NT2/D1 (cell line): ENCODE results near the gene ADGRG3.

Source experiments
- DNase-seq: peaks from one replicate; pipeline ENCODE4 v3.0.0-alpha.2; 2011; ENCODE audit warnings: low read depth, low spot score
- H3K27me3 ChIP-seq: 2 replicates; pipeline ENCODE4 v1.6.0; 2011; ENCODE audit warnings: mild to moderate bottlenecking; ENCODE audit not compliant: insufficient read length, insufficient read depth
- H3K36me3 ChIP-seq: 2 replicates; pipeline ENCODE4 v1.6.1; 2011; ENCODE audit warnings: mild to moderate bottlenecking, low read length, mixed read lengths; ENCODE audit not compliant: insufficient read depth, insufficient read length
- H3K4me1 ChIP-seq: 2 replicates; pipeline ENCODE4 v1.5.1; 2011; ENCODE audit not compliant: insufficient read depth, insufficient read length
- H3K4me3 ChIP-seq: 2 replicates; pipeline ENCODE4 v1.5.1; 2011; ENCODE audit warnings: low read depth; ENCODE audit not compliant: insufficient read length
- H3K9ac ChIP-seq: 2 replicates; pipeline ENCODE4 v1.6.0; 2011; ENCODE audit warnings: low read depth; ENCODE audit not compliant: insufficient read length
- H3K9me3 ChIP-seq: 2 replicates; pipeline ENCODE4 v1.5.1; 2011; ENCODE audit warnings: mild to moderate bottlenecking, low read length; ENCODE audit not compliant: insufficient read depth
- SUZ12 ChIP-seq: IDR thresholded peaks from 2 replicates; pipeline ENCODE4 v1.6.1; 2011; ENCODE audit not compliant: insufficient read length, insufficient read depth; ENCODE audit errors: extremely low read depth
- YY1 ChIP-seq: IDR thresholded peaks from 2 replicates; pipeline ENCODE4 v1.6.1; 2011; ENCODE audit not compliant: insufficient read length, insufficient read depth
- ZNF274 ChIP-seq: IDR thresholded peaks from 2 replicates; pipeline ENCODE4 v1.6.1; 2011; ENCODE audit warnings: mild to moderate bottlenecking, low read depth, low read length

ADGRG3 gene

DNA sequence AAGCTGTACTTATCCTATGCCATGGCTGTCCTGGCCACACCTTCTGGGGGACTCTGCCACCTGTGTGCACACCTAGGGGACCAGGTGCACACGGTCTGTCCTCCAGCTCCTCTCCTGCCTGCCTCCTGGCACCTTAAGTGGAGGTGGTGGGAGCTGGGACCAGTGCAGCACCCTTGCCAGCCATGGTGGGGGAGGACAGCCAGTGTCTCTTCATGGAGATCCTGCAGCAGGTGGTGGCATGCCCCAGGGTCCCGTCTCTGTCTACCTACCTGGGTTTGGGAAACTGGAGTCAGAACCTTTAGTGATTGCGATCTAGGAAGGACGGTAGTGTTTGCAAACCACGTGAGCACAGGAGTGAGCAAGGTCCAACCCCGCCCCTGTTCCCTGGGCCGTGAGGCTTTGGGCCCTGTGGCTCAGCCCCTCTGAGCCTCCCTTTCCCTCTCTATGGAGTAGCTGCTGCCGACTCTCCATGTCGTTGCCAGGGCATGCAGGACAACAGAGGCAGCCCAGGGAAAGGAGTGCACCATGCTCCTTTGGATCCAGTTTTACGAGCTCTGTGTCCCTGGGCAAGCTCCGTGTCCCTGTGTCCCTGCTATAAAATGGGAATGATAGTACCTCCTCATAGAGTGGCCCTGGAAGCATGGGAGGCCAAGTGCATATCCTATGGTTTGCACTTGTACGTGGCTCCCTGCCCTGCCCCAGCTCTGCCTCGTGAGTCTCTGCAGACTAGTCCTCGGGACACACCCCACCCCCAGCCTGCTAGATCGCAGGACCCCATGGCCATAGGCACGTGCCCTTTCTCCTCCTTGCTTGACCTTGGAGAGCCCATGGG is 32.6 kb upstream of the ADGRG3 start:
- no peak for TF ChIP-seq SUZ12
- no peak for TF ChIP-seq YY1
- TF ChIP-seq ZNF274 = no peak
- Histone ChIP-seq H3K36me3 (no peaks in the 10 kb centered on the region), H3K4me1 (peaks cover 41% of the 10 kb centered on the region), H3K9me3 (no peaks in the 10 kb centered on the region), H3K27me3 (no peaks in the 10 kb centered on the region), H3K9ac (peak overlapping the region; percentile 52), H3K4me3 (no peak overlapping the region)
- DNase-seq = no peak

DNA sequence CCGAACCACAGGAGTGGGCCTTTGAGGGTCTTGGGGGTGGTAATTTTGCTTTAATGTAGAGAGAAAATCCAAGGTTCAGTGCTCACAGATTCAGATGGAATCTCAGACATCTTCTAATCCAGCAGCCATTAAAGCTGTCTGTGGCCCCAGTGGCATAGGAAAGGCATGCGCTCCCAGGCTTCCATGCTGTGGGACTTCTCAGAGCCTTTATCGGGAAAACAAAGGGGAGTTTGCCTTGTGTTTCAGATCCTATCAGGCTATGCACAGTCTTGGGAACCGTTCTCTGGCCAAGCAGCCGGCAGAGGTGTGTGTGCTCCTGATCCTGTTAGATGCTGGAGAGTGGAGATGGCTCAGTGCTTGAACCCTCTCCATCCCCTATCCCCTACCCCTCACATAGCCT is 31.9 kb upstream of the ADGRG3 start:
- TF ChIP-seq YY1 (no peak), SUZ12 (no peak), ZNF274 (no peak)
- Histone ChIP-seq H3K9me3 (no peaks in the 10 kb centered on the region), H3K4me3 (no peak overlapping the region), H3K36me3 (no peaks in the 10 kb centered on the region), H3K27me3 (no peaks in the 10 kb centered on the region), H3K9ac (no peak overlapping the region), H3K4me1 (peaks cover 36% of the 10 kb centered on the region)
- no peak for DNase-seq

DNA sequence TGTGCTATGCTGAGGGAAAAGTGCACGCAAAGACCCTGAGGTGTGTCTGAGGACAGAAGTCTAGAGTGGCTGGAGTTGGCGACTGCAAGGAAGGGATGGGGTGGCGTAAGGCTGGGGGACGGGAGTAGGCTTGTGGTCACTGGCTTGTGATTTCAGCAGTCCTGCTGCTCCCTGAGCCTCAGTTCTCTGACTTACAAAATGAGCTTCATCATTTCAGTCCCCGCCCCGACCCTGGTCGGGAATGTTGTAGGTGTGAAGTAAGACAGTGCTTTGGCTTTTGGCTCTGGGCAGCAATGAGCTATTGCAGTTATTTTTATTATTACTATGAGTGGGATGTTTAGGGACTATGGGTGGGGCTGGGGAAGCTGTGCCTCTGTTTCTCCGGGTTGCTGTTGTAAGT is 31.1 kb upstream of the ADGRG3 start:
- TF ChIP-seq SUZ12 (no peak), ZNF274 (no peak), YY1 (no peak)
- no peaks in the 10 kb centered on the region for H3K27me3 ChIP-seq
- no peak for DNase-seq
- peak overlapping the region; percentile 7 for H3K9ac ChIP-seq
- no peaks in the 10 kb centered on the region for H3K9me3 ChIP-seq
- peaks cover 30% of the 10 kb centered on the region for H3K4me1 ChIP-seq
- no peak overlapping the region for H3K4me3 ChIP-seq
- no peaks in the 10 kb centered on the region for H3K36me3 ChIP-seq

DNA sequence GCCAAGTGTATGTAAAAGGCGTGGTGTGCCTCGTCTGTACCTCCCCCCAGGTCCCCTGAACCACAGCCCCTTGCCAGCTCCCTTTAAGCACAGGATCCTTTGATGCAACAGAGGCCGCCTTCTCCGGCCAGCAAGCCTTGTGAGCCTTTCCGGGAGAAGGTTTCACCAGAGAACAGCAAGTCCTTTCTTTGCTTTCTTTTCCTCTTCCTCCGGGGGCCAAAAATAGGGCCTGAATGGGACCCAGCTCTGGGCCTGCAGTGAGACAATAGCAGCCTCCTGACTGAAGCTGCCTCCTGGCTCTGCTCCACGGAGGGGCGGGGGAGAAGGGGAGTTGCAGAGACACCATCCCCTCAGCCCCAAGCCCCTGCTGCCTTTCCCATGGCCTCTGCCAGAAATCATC is 30.7 kb upstream of the ADGRG3 start:
- H3K27me3 ChIP-seq = no peaks in the 10 kb centered on the region
- H3K36me3 ChIP-seq = no peaks in the 10 kb centered on the region
- TF ChIP-seq ZNF274 (no peak), SUZ12 (no peak), YY1 (no peak)
- H3K4me1 ChIP-seq = peaks cover 30% of the 10 kb centered on the region
- DNase-seq = no peak
- no peaks in the 10 kb centered on the region for H3K9me3 ChIP-seq
- H3K9ac ChIP-seq = peak overlapping the region; percentile 68
- H3K4me3 ChIP-seq = no peak overlapping the region

DNA sequence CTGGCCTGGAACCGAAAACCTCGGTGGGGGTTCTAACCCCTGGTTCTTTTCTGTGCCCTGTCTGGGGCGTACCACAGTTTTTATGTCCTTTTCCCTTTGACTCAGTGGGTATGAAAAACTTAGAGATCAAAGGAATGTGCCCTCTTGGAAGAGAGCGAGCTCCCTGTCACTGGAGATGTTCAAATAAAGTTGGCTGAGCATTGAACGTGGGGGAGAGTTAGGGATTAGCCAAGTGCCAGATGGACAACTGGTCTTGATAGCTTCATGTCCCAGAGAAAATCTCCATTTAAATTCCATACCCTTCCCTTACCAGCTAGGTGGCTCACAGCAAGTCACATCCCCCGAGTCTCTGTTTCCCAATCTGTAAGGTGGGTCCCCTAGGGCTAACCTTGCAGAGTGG is 30.1 kb upstream of the ADGRG3 start:
- Histone ChIP-seq H3K9me3 (no peaks in the 10 kb centered on the region), H3K4me3 (no peak overlapping the region), H3K9ac (peak overlapping the region; percentile 68), H3K27me3 (no peaks in the 10 kb centered on the region), H3K4me1 (peaks cover 30% of the 10 kb centered on the region), H3K36me3 (no peaks in the 10 kb centered on the region)
- TF ChIP-seq ZNF274 (no peak), SUZ12 (no peak), YY1 (no peak)
- DNase-seq = no peak

DNA sequence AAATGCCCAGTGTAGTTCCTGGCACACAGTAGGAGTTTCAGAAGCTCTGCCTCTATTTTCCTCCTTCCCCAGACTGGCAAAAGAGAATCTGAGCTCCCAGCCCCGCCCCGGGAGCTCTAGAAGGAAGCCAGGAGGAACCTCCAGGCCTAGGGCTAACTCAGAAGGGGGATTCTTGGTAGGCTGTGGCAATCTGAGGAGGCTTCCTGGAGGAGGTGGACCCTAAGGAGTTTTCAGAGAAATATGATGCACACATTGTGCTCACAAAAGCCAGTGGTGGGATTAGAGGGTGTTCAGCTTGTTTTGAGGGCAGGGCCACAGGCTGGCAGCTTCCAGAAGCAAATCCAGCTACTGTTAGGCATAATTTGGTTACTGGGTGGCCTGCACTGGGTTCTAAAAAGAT is 29.7 kb upstream of the ADGRG3 start:
- Histone ChIP-seq H3K9ac (no peak overlapping the region), H3K4me3 (no peak overlapping the region), H3K9me3 (no peaks in the 10 kb centered on the region), H3K27me3 (no peaks in the 10 kb centered on the region), H3K36me3 (no peaks in the 10 kb centered on the region), H3K4me1 (peaks cover 30% of the 10 kb centered on the region)
- no peak for TF ChIP-seq SUZ12
- no peak for TF ChIP-seq ZNF274
- TF ChIP-seq YY1 = no peak
- no peak for DNase-seq

DNA sequence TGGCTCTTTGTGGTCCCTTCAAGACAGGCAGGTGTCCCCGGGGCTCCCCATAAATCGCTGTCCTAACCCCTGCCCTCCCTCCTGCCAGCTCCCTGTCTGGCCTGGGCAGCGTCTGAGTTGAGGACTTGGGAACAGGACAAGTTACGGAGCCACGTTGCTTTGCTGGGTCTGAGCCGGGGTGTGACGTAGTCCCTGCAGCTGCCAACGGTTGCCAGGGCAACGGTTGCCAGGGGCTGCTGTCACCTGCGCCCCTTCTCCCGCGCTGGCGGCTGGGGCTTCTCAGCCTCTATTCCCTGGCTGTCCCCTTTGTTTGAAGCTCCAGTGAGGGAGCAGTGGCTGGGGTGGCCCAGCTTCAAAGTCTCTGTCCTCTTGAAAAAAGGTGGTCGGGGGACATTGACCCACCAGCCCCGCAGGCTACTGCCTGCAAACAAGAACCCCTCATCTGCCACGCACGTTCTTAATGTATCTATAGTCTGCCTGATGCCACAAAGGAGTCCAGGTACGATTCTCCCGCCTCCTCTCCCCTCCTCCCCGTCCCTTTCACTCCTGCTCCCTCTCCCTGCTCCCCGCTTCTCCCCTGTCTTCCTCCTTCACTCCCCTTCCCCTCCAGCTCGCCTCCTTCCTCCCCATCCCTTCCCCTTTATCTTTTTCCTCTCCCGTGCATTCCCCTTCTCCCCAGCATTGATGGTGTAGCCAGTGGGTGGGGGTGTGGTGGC is 28.8 kb upstream of the ADGRG3 start:
- H3K4me3 ChIP-seq = no peak overlapping the region
- H3K27me3 ChIP-seq = no peaks in the 10 kb centered on the region
- peaks cover 25% of the 10 kb centered on the region for H3K4me1 ChIP-seq
- no peaks in the 10 kb centered on the region for H3K9me3 ChIP-seq
- peaks cover 3% of the 10 kb centered on the region for H3K36me3 ChIP-seq
- TF ChIP-seq ZNF274 = no peak
- no peak for TF ChIP-seq SUZ12
- TF ChIP-seq YY1 = no peak
- DNase-seq = no peak
- no peak overlapping the region for H3K9ac ChIP-seq

DNA sequence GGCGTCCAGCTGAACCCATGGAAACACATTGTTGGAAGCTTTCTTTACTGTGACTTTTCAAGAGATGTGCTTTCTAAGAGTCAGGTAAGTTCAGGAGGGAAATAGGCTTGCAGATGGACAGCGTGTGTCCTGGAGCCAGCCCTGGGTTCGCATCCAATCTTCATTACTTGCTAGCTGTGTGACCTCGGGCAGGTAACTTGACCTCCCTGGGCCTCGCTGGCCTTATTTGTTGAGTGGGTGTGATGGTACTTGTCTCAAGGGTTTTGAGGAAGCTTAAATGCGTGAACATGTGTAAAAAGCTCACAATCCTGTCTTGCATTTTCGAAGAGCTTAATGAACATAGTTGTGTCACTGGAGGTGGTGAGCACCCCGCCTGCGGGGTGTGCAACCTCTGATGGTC is 27.9 kb upstream of the ADGRG3 start:
- DNase-seq = no peak
- Histone ChIP-seq H3K9me3 (no peaks in the 10 kb centered on the region), H3K36me3 (peaks cover 5% of the 10 kb centered on the region), H3K4me1 (peaks cover 23% of the 10 kb centered on the region), H3K9ac (no peak overlapping the region), H3K27me3 (no peaks in the 10 kb centered on the region), H3K4me3 (no peak overlapping the region)
- TF ChIP-seq ZNF274 = no peak
- TF ChIP-seq SUZ12 = no peak
- TF ChIP-seq YY1 = no peak
